Lung (tissue), 12 donors: Measurements from ENCODE around the gene LMAN2. TPM values are rescaled to one million over a fixed set of nuclear protein-coding genes. Genes with fewer than 3 reads are reported as not detected.

Experiments
- ATAC-seq: fragments of 200-7000 bp; cut with Tn5 transposase; one replicate; pipeline ENCODE4 v1.9.1; 2020; ENCODE audit warnings: moderate number of reproducible peaks; ENCODE audit not compliant: insufficient read depth, low FRiP score
- DNase-seq, 3 donors: peaks; one replicate each; pipeline ENCODE4 v3.0.0-alpha.2; 2013 to 2017
- H3K27ac ChIP-seq, 2 donors: one replicate each; pipeline ENCODE4 v1.5.1; 2013; ENCODE audit warnings: mild to moderate bottlenecking in 2 of 2, moderate library complexity in 2 of 2, control low read depth in 1 of 2, inconsistent platforms in 1 of 2, low read depth in 1 of 2, low read length in 1 of 2
- H3K27me3 ChIP-seq, 3 donors: one replicate each; pipeline ENCODE4 v1.5.1; 2013; ENCODE audit warnings: low read length in 2 of 3; ENCODE audit not compliant: control insufficient read depth in 3 of 3, insufficient read depth in 3 of 3
- H3K36me3 ChIP-seq, 4 donors: one replicate each; pipeline ENCODE4 v1.5.1; 2013; ENCODE audit warnings: low read length in 4 of 4, mild to moderate bottlenecking in 1 of 4, moderate library complexity in 1 of 4; ENCODE audit not compliant: control insufficient read depth in 4 of 4, insufficient read depth in 4 of 4
- H3K4me1 ChIP-seq, 5 donors: one replicate each; pipeline ENCODE4 v1.5.1; 2013; ENCODE audit warnings: low read length in 5 of 5, mild to moderate bottlenecking in 2 of 5, moderate library complexity in 1 of 5; ENCODE audit not compliant: control insufficient read depth in 5 of 5, insufficient read depth in 5 of 5
- H3K4me3 ChIP-seq: one replicate; pipeline ENCODE4 v1.5.1; 2013; ENCODE audit warnings: mild to moderate bottlenecking, control low read depth, moderate library complexity
- H3K9ac ChIP-seq, 2 donors: one replicate each; pipeline ENCODE4 v1.5.1; 2013; ENCODE audit warnings: low read length in 2 of 2, control low read depth in 1 of 2; ENCODE audit not compliant: insufficient read depth in 1 of 2
- H3K9me3 ChIP-seq, 4 donors: one replicate each; pipeline ENCODE4 v1.5.1; 2013; ENCODE audit warnings: low read length in 3 of 4, mild to moderate bottlenecking in 1 of 4, moderate library complexity in 1 of 4; ENCODE audit not compliant: control insufficient read depth in 4 of 4, insufficient read depth in 3 of 4
- CTCF ChIP-seq: IDR thresholded peaks from 2 replicates; pipeline ENCODE4 v1.5.1; 2012; ENCODE audit warnings: mild to moderate bottlenecking; ENCODE audit errors: control extremely low read depth, extremely low read depth
- WGBS, 2 donors: extraction: QIAGEN DNeasy Blood & Tissue Kit; methylation state at CpG; one replicate each; pipeline ENCODE4 v1.1.7; 2013; 5-methylcytosine and 5-hydroxymethylcytosine counted together
- polyA plus RNA-seq, 2 donors: library from polyadenylated mRNA; stranded (reverse); fragments of 200-250 nt; gene quantifications; one replicate each; pipeline ENCODE4 v1.2.1, GENCODE V29; 2013
- total RNA-seq, 2 donors: library from RNA; depleted of rRNA in 1 of 2; stranded (reverse); fragments of >200 nt in 1 of 2; gene quantifications; one replicate each; pipeline ENCODE4 v1.2.1, GENCODE V29; 2014 to 2021
- donor health status: control.
- donor health status: control.
- donor health status: Bipolar disorder and iron deficiency.
- donor health status: healthy.
- donor health status: DM: yes; HTN: yes; CAD: no.

The LMAN2 gene
- total and polyA plus RNA-seq, 4 donors, result 101 to 316 (median 181) TPM

- peaks cover 0 to 6% (median 0%) of the 10 kb centered on the region in 5 donors for H3K4me1 ChIP-seq
- 27 to 57% methylated on average over 21 of the region's 21 CpGs for WGBS, 2 donors
- peaks cover 0 to 6% (median 0%) of the 10 kb centered on the region in 3 donors for H3K27me3 ChIP-seq
- no peaks in the 10 kb centered on the region for H3K9me3 ChIP-seq
- ATAC-seq, result peak; percentile 54
- no peak overlapping the region for H3K9ac ChIP-seq
- H3K27ac ChIP-seq, result peak overlapping the region in 1 of 2 donors; percentile 26
- H3K36me3 ChIP-seq, result no peaks in the 10 kb centered on the region
- H3K4me3 ChIP-seq, result no peak overlapping the region
- peak in 2 of 3 donors; percentile 26 to 44 for DNase-seq
- TF ChIP-seq CTCF, result no peak
Observed at GRCh38 chr5:177389241-177390169, 38.0 kb upstream of the LMAN2 start.

GRCh38 chr5:177388521-177389052 is 37.1 kb upstream of the LMAN2 start:
- Histone ChIP-seq H3K4me1 (peaks cover 0 to 6% (median 0%) of the 10 kb centered on the region in 5 donors), H3K9ac (no peak overlapping the region), H3K9me3 (no peaks in the 10 kb centered on the region), H3K36me3 (no peaks in the 10 kb centered on the region), H3K27me3 (peaks cover 0 to 6% (median 0%) of the 10 kb centered on the region in 3 donors), H3K27ac (no peak overlapping the region), H3K4me3 (no peak overlapping the region)
- no peak for DNase-seq
- no peak for ATAC-seq
- 83 to 88% methylated on average over 10 of the region's 10 CpGs for WGBS, 2 donors
- no peak for TF ChIP-seq CTCF

- no peak for TF ChIP-seq CTCF
- no peak overlapping the region for H3K27ac ChIP-seq
- WGBS, 2 donors, result 89 to 95% methylated on average over 14 of the region's 14 CpGs
Observed at GRCh38 chr5:177387405-177387804, 35.9 kb upstream of the LMAN2 start.

More at GRCh38 chr5:177387405-177387804, 35.9 kb upstream of the LMAN2 start:
- Histone ChIP-seq H3K4me3 (no peak overlapping the region), H3K9me3 (no peaks in the 10 kb centered on the region), H3K36me3 (no peaks in the 10 kb centered on the region), H3K9ac (no peak overlapping the region), H3K27me3 (peaks cover 0 to 6% (median 0%) of the 10 kb centered on the region in 3 donors), H3K4me1 (peaks cover 0 to 9% (median 0%) of the 10 kb centered on the region in 5 donors)
- DNase-seq (no peak), ATAC-seq (no peak)
